Neural progenitor cell (in vitro differentiated cells): Measurements from ENCODE around the gene SCFD2. TPM values are rescaled to one million over a fixed set of nuclear protein-coding genes. Genes with fewer than 3 reads are reported as not detected.
"Not testable (repeated sequence)": the region's sequence is repeated elsewhere in the genome, so short reads cannot be mapped to it uniquely, and the experiment has no call there.

Experiments
- DNase-seq: peaks from one replicate; pipeline ENCODE4 v3.0.0-alpha.2; 2016; ENCODE audit warnings: low spot score
- H2AFZ ChIP-seq: fragments of 200-600 bp; sonication (generic); replicated peaks from 2 replicates; pipeline ENCODE4 v1.6.1; 2016; ENCODE audit warnings: antibody characterized with exemption
- H3F3A ChIP-seq: fragments of 200-600 bp; sonication (generic); 2 replicates; pipeline ENCODE4 v1.6.1; 2016; ENCODE audit warnings: antibody characterized with exemption, low read depth
- H3K27ac ChIP-seq: fragments of 200-600 bp; sonication (generic); 2 replicates; pipeline ENCODE4 v1.5.1; 2016; ENCODE audit warnings: mild to moderate bottlenecking
- H3K27me3 ChIP-seq: fragments of 200-600 bp; sonication (generic); 2 replicates; pipeline ENCODE4 v1.6.1; 2016; ENCODE audit warnings: mild to moderate bottlenecking, moderate library complexity
- H3K36me3 ChIP-seq: fragments of 200-600 bp; sonication (generic); 2 replicates; pipeline ENCODE4 v1.5.1; 2016
- H3K4me1 ChIP-seq: fragments of 200-600 bp; sonication (generic); 2 replicates; pipeline ENCODE4 v1.6.1; 2016; ENCODE audit warnings: mixed run types
- H3K4me2 ChIP-seq: fragments of 200-600 bp; sonication (generic); 2 replicates; pipeline ENCODE4 v1.6.1; 2016
- H3K4me3 ChIP-seq: fragments of 200-600 bp; sonication (generic); 2 replicates; pipeline ENCODE4 v1.5.1; 2016
- H3K79me2 ChIP-seq: fragments of 200-600 bp; sonication (generic); 2 replicates; pipeline ENCODE4 v1.6.1; 2016; ENCODE audit warnings: low read depth
- H3K9ac ChIP-seq: fragments of 200-600 bp; sonication (generic); 2 replicates; pipeline ENCODE4 v1.6.1; 2016
- H3K9me3 ChIP-seq: fragments of 200-600 bp; sonication (generic); 2 replicates; pipeline ENCODE4 v1.5.1; 2016; ENCODE audit warnings: low read depth
- H4K20me1 ChIP-seq: fragments of 200-600 bp; sonication (generic); 2 replicates; pipeline ENCODE4 v1.6.1; 2016; ENCODE audit warnings: low read depth
- H3K27ac Mint-ChIP-seq: 3 replicates; pipeline ENCODE4 v1.8.0; 2021; ENCODE audit warnings: mixed read lengths
- H3K27me3 Mint-ChIP-seq: 2 replicates; pipeline ENCODE4 v1.8.0; 2022; ENCODE audit warnings: low read depth, mild to moderate bottlenecking, inconsistent platforms, moderate library complexity, mixed read lengths; ENCODE audit not compliant: insufficient read depth
- H3K36me3 Mint-ChIP-seq: 3 replicates; pipeline ENCODE4 v1.8.0; 2021; ENCODE audit warnings: mixed read lengths
- H3K4me1 Mint-ChIP-seq: 3 replicates; pipeline ENCODE4 v1.8.0; 2021; ENCODE audit warnings: mixed read lengths
- H3K4me3 Mint-ChIP-seq: 3 replicates; pipeline ENCODE4 v1.8.0; 2021; ENCODE audit warnings: mild to moderate bottlenecking, moderate library complexity, mixed read lengths
- H3K9me3 Mint-ChIP-seq: 3 replicates; pipeline ENCODE4 v1.8.0; 2020; ENCODE audit warnings: mixed read lengths
- EZH2 ChIP-seq: fragments of 200-600 bp; sonication (generic); IDR thresholded peaks from 2 replicates; pipeline ENCODE4 v1.6.1; 2017; ENCODE audit warnings: antibody characterized with exemption, mild to moderate bottlenecking, moderate library complexity
- EZH2phosphoT487 ChIP-seq: fragments of 200-600 bp; sonication (generic); IDR thresholded peaks from 2 replicates; pipeline ENCODE4 v1.6.1; 2017; ENCODE audit warnings: antibody characterized with exemption
- total RNA-seq: library from RNA; depleted of rRNA; stranded (reverse); fragments of >200 nt; gene quantifications from 2 replicates; pipeline ENCODE4 v1.2.3, GENCODE V29; 2015; ENCODE audit warnings: low replicate concordance
- TF ChIP-seq, protein P1 (sequence below): fragments of 200-600 bp; sonication (generic); IDR thresholded peaks from 2 replicates; pipeline ENCODE4 v1.5.1; 2017; ENCODE audit warnings: antibody characterized with exemption, mild to moderate bottlenecking

The SCFD2 gene
- total RNA-seq, 1 donor from 2014 or later: 4.8 TPM

DNA sequence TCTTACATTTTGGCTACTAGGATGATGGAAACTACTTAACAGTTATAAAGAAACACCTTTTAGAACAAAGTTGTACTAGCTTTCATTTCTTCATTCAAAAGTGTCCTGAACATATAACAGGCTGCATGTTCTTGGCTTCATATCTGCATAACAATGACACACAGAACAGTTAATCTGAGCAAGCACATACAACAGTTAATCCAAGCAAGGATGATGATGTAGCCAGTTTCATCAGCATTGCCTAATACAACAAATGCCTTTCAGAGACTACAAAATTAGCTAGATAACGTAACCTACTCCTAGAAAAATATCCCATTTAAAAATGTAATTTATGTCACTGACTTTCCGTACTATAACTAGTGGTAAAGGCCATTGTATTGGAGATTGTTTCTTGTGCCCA, 182.1 kb downstream of the SCFD2 start:
- no peaks in the 10 kb centered on the region for H3K79me2 ChIP-seq
- H3K36me3 ChIP-seq: no peaks in the 10 kb centered on the region
- H3K27me3 ChIP-seq: no peaks in the 10 kb centered on the region
- no peak overlapping the region for H3K27ac ChIP-seq
- no peak overlapping the region for H3K27ac Mint-ChIP-seq
- H3K27me3 Mint-ChIP-seq: no peaks in the 10 kb centered on the region
- peaks cover 3% of the 10 kb centered on the region for H3K4me1 Mint-ChIP-seq
- no peaks in the 10 kb centered on the region for H3K4me1 ChIP-seq
- no peak overlapping the region for H2AFZ ChIP-seq
- no peak for DNase-seq
- no peak overlapping the region for H3K9ac ChIP-seq
- no peak overlapping the region for H3K4me2 ChIP-seq
- TF ChIP-seq, protein P1, sequence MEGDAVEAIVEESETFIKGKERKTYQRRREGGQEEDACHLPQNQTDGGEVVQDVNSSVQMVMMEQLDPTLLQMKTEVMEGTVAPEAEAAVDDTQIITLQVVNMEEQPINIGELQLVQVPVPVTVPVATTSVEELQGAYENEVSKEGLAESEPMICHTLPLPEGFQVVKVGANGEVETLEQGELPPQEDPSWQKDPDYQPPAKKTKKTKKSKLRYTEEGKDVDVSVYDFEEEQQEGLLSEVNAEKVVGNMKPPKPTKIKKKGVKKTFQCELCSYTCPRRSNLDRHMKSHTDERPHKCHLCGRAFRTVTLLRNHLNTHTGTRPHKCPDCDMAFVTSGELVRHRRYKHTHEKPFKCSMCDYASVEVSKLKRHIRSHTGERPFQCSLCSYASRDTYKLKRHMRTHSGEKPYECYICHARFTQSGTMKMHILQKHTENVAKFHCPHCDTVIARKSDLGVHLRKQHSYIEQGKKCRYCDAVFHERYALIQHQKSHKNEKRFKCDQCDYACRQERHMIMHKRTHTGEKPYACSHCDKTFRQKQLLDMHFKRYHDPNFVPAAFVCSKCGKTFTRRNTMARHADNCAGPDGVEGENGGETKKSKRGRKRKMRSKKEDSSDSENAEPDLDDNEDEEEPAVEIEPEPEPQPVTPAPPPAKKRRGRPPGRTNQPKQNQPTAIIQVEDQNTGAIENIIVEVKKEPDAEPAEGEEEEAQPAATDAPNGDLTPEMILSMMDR: no peak
- TF ChIP-seq EZH2 (no peak), EZH2phosphoT487 (no peak)
- no peaks in the 10 kb centered on the region for H3K9me3 ChIP-seq
- no peaks in the 10 kb centered on the region for H3F3A ChIP-seq
- H3K9me3 Mint-ChIP-seq: peaks cover 3% of the 10 kb centered on the region
- no peak overlapping the region for H3K4me3 Mint-ChIP-seq
- H3K36me3 Mint-ChIP-seq: no peaks in the 10 kb centered on the region
- H3K4me3 ChIP-seq: no peak overlapping the region
- H4K20me1 ChIP-seq: no peaks in the 10 kb centered on the region

DNA sequence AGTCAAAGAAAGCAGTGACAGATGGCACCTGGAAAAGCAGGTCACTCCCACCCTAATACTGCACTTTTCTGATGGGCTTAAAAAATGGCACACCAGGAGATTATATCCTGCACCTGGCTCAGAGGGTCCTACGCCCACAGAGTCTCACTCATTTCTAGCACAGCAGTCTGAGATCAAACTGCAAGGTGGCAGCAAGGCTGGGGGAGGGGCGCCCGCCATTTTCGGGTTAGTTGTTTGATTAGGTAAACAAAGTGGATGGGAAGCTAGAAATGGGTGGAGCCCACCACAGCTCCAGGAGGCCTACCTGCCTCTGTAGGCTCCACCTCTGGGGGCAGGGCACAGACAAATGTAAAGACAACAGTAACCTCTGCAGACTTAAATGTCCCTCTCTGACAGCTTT, 188.1 kb downstream of the SCFD2 start:
- H3K9me3 ChIP-seq, H2AFZ ChIP-seq: not testable (repeated sequence)

DNA sequence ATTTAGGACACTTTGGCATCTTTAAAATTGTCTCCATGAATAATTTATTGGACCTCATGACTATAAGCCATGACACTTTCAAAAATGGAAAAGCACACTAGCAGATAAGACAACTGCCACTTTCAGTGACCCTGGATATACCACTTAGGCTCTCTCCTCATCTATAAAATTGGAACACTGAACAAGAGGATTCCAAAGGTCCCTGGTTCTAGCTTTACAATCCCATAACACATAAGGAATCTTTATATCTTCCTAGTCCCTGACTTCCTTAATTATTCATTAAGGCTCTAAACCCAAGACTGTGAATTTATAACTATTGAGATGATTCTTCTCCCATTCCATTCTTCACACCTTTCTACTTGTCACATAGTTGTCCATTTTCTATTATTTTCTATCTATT, 190.2 kb downstream of the SCFD2 start:
- H3K27ac ChIP-seq: no peak overlapping the region
- H3K4me1 Mint-ChIP-seq: no peaks in the 10 kb centered on the region
- TF ChIP-seq EZH2: no peak
- TF ChIP-seq, protein P1: no peak
- no peak for TF ChIP-seq EZH2phosphoT487

More for the DNA sequence above, 188.1 kb downstream of the SCFD2 start:
- H3K36me3 ChIP-seq, H3K4me3 ChIP-seq, H3K4me2 ChIP-seq, H3K4me1 Mint-ChIP-seq, H3K27me3 ChIP-seq, H3K27me3 Mint-ChIP-seq, H3K9ac ChIP-seq, H4K20me1 ChIP-seq, H3K4me3 Mint-ChIP-seq, H3K27ac Mint-ChIP-seq, H3K36me3 Mint-ChIP-seq, H3K79me2 ChIP-seq, DNase-seq, H3K4me1 ChIP-seq, H3F3A ChIP-seq, H3K27ac ChIP-seq: not testable (repeated sequence)
- peaks cover 18% of the 10 kb centered on the region for H3K9me3 Mint-ChIP-seq

DNA sequence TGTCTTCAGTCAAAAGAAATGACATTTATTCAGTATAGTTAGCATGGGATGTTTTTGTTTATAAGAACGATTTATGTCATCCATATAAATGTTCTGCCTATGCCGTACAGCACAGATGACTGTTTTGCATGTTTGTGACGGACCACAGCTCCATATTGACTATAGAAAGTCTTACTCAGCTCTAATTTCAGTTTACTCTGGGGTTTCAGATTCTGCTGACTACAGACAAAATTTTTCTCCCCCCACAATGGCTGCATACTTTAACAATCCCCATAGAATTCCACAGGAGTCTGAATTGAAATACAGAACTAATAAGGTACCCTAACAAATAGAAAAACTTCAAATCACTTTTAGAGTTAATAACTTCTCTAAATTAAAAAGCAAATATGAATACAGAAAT, 191.0 kb downstream of the SCFD2 start:
- no peak overlapping the region for H3K4me3 ChIP-seq
- no peaks in the 10 kb centered on the region for H3K27me3 ChIP-seq
- H3K4me3 Mint-ChIP-seq: no peak overlapping the region
- H3K9ac ChIP-seq: no peak overlapping the region
- H3K79me2 ChIP-seq: no peaks in the 10 kb centered on the region
- H3K4me1 Mint-ChIP-seq: no peaks in the 10 kb centered on the region
- H3K36me3 Mint-ChIP-seq: peaks cover 3% of the 10 kb centered on the region
- peaks cover 14% of the 10 kb centered on the region for H3K9me3 Mint-ChIP-seq
- H4K20me1 ChIP-seq: no peaks in the 10 kb centered on the region
- DNase-seq: no peak
- no peaks in the 10 kb centered on the region for H3K36me3 ChIP-seq
- TF ChIP-seq EZH2 (no peak), EZH2phosphoT487 (no peak)
- TF ChIP-seq, protein P1: no peak
- H3F3A ChIP-seq: no peaks in the 10 kb centered on the region
- no peak overlapping the region for H3K27ac ChIP-seq
- H2AFZ ChIP-seq: no peak overlapping the region
- H3K27me3 Mint-ChIP-seq: no peaks in the 10 kb centered on the region
- no peaks in the 10 kb centered on the region for H3K4me1 ChIP-seq
- no peak overlapping the region for H3K27ac Mint-ChIP-seq
- H3K9me3 ChIP-seq: no peaks in the 10 kb centered on the region
- no peak overlapping the region for H3K4me2 ChIP-seq

More for the DNA sequence above, 190.2 kb downstream of the SCFD2 start:
- no peak overlapping the region for H3K4me3 Mint-ChIP-seq
- H3K27me3 ChIP-seq: no peaks in the 10 kb centered on the region
- H3K9ac ChIP-seq: no peak overlapping the region
- H4K20me1 ChIP-seq: no peaks in the 10 kb centered on the region
- H3K36me3 Mint-ChIP-seq: peaks cover 3% of the 10 kb centered on the region
- H3K4me3 ChIP-seq: no peak overlapping the region
- H3K4me1 ChIP-seq: no peaks in the 10 kb centered on the region
- H3K27me3 Mint-ChIP-seq: no peaks in the 10 kb centered on the region
- no peak for DNase-seq
- no peak overlapping the region for H3K4me2 ChIP-seq
- H3K36me3 ChIP-seq: no peaks in the 10 kb centered on the region
- no peak overlapping the region for H2AFZ ChIP-seq
- H3K27ac Mint-ChIP-seq: no peak overlapping the region
- no peaks in the 10 kb centered on the region for H3F3A ChIP-seq
- H3K9me3 ChIP-seq: no peaks in the 10 kb centered on the region
- no peaks in the 10 kb centered on the region for H3K79me2 ChIP-seq
- peaks cover 17% of the 10 kb centered on the region for H3K9me3 Mint-ChIP-seq
